Endodermal cell (in vitro differentiated cells): ENCODE measurements around the gene GABRR3. TPM values are rescaled to one million over a fixed set of nuclear protein-coding genes. Genes with fewer than 3 reads are reported as not detected.
A peak's percentile ranks its signal among the peaks of the same experiment; 100 is the strongest.

ENCODE experiments used
- DNase-seq: peaks from one replicate; pipeline ENCODE4 v3.0.0-alpha.2; 2017
- H3K27ac ChIP-seq: 2 replicates; pipeline ENCODE4 v1.5.1; 2013; ENCODE audit warnings: mild to moderate bottlenecking, low read depth, low read length, moderate library complexity
- H3K27me3 ChIP-seq: 2 replicates; pipeline ENCODE4 v1.6.1; 2013; ENCODE audit warnings: mild to moderate bottlenecking, low read length, moderate library complexity; ENCODE audit not compliant: insufficient read depth, control insufficient read depth, poor library complexity, severe bottlenecking
- H3K36me3 ChIP-seq: 2 replicates; pipeline ENCODE4 v1.7.0; 2013; ENCODE audit warnings: mild to moderate bottlenecking, low read length, moderate library complexity; ENCODE audit not compliant: control insufficient read depth, insufficient read depth
- H3K4me1 ChIP-seq: one replicate; pipeline ENCODE4 v1.7.0; 2013; ENCODE audit warnings: low read length; ENCODE audit not compliant: control insufficient read depth, insufficient read depth
- H3K4me3 ChIP-seq: 2 replicates; pipeline ENCODE4 v1.5.1; 2013; ENCODE audit warnings: mild to moderate bottlenecking, low read length, moderate library complexity
- H3K9ac ChIP-seq: 2 replicates; pipeline ENCODE4 v1.6.1; 2013; ENCODE audit warnings: mild to moderate bottlenecking, low read length, moderate library complexity; ENCODE audit not compliant: poor library complexity, severe bottlenecking; ENCODE audit errors: extremely low read depth
- H3K9me3 ChIP-seq: 2 replicates; pipeline ENCODE4 v1.6.1; 2013; ENCODE audit warnings: mild to moderate bottlenecking, low read length, moderate library complexity; ENCODE audit not compliant: control insufficient read depth
- H3K27ac Mint-ChIP-seq: 2 replicates; pipeline ENCODE4 v1.8.0; 2020; ENCODE audit warnings: mixed read lengths
- H3K27me3 Mint-ChIP-seq: 2 replicates; pipeline ENCODE4 v1.8.0; 2021; ENCODE audit warnings: mild to moderate bottlenecking, mixed read lengths; ENCODE audit not compliant: insufficient read depth
- H3K36me3 Mint-ChIP-seq: 2 replicates; pipeline ENCODE4 v1.8.0; 2020; ENCODE audit warnings: low read depth, mixed read lengths
- H3K4me1 Mint-ChIP-seq: 2 replicates; pipeline ENCODE4 v1.8.0; 2020; ENCODE audit warnings: mixed read lengths
- H3K4me3 Mint-ChIP-seq: 2 replicates; pipeline ENCODE4 v1.8.0; 2020; ENCODE audit warnings: mild to moderate bottlenecking, moderate library complexity, mixed read lengths
- H3K9me3 Mint-ChIP-seq: 2 replicates; pipeline ENCODE4 v1.8.0; 2020; ENCODE audit warnings: mild to moderate bottlenecking, mixed read lengths
- CTCF ChIP-seq: fragments of 200-600 bp; sonication (generic); conservative IDR thresholded peaks from 2 replicates; pipeline ENCODE4 v1.5.0; 2021; ENCODE audit warnings: antibody characterized with exemption, mild to moderate bottlenecking
- WGBS, 2 experiments: methylation state at CpG; one replicate each; pipeline versions ENCODE4 v1.1.5 to v1.1.7; 2013; ENCODE audit warnings: missing lambda C conversion rate in 2 of 2, mixed read lengths in 1 of 2; ENCODE audit not compliant: insufficient coverage in 1 of 2, insufficient read length in 1 of 2; 5-methylcytosine and 5-hydroxymethylcytosine counted together
- total RNA-seq, 2 donors: library from RNA; stranded (reverse); fragmentation: NEBNext Ultra II Directional in 1 of 2; extraction: Animal tissue kit (Norgen Biotek cat#: 25700) in 1 of 2; gene quantifications; 2 replicates in 1 of 2; 3 replicates in 1 of 2; pipeline ENCODE4 v1.2.1, GENCODE V29; 2021

The GABRR3 gene
- total RNA-seq, 2 donors from 2014 or later: not detected

DNA sequence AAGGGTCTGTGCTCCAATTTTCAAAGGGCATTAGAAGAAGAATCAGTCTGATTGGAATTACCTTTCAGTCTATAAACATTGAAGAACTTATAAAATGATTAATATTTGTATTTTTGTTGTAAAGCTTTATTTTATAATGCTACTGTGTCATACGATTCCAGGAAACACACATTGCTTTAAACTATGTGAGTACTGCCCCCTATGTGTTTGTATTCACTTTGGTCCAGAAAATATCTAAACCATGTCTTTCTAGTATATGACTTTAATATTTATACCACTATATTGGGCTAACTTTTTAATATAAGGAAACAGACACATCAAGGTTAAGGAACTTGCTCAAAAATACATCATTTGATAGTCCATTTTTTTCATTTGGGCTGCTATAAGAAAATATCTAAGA is 59.6 kb downstream of the GABRR3 start:
- peak; percentile 45 for TF ChIP-seq CTCF

GRCh38 chr3:97974996-97975395 is 60.1 kb downstream of the GABRR3 start:
- TF ChIP-seq CTCF: no peak
- no peak for DNase-seq
- peaks cover 9% of the 10 kb centered on the region for H3K27me3 Mint-ChIP-seq
- no peaks in the 10 kb centered on the region for H3K4me1 ChIP-seq
- H3K27ac Mint-ChIP-seq: no peak overlapping the region
- no peaks in the 10 kb centered on the region for H3K36me3 ChIP-seq
- H3K9me3 Mint-ChIP-seq: no peaks in the 10 kb centered on the region
- peaks cover 2% of the 10 kb centered on the region for H3K4me1 Mint-ChIP-seq
- H3K27ac ChIP-seq: no peak overlapping the region
- WGBS, 2 experiments: 90 to 93% methylated on average over 3 of the region's 3 CpGs
- no peak overlapping the region for H3K4me3 ChIP-seq
- H3K4me3 Mint-ChIP-seq: no peak overlapping the region
- no peaks in the 10 kb centered on the region for H3K36me3 Mint-ChIP-seq
- peaks cover 9% of the 10 kb centered on the region for H3K27me3 ChIP-seq
- no peak overlapping the region for H3K9ac ChIP-seq
- no peaks in the 10 kb centered on the region for H3K9me3 ChIP-seq

More for the DNA sequence above, 59.6 kb downstream of the GABRR3 start:
- Histone ChIP-seq H3K4me1 (no peaks in the 10 kb centered on the region), H3K27ac (no peak overlapping the region), H3K27me3 (peaks cover 9% of the 10 kb centered on the region), H3K4me3 (no peak overlapping the region), H3K9ac (no peak overlapping the region), H3K9me3 (no peaks in the 10 kb centered on the region), H3K36me3 (no peaks in the 10 kb centered on the region)
- no peak for DNase-seq
- Mint-ChIP-seq H3K27me3 (peaks cover 9% of the 10 kb centered on the region), H3K4me1 (peaks cover 2% of the 10 kb centered on the region), H3K9me3 (no peaks in the 10 kb centered on the region), H3K4me3 (no peak overlapping the region), H3K36me3 (no peaks in the 10 kb centered on the region), H3K27ac (no peak overlapping the region)
- WGBS, 2 experiments: 100% methylated on average over 1 of the region's 1 CpG

DNA sequence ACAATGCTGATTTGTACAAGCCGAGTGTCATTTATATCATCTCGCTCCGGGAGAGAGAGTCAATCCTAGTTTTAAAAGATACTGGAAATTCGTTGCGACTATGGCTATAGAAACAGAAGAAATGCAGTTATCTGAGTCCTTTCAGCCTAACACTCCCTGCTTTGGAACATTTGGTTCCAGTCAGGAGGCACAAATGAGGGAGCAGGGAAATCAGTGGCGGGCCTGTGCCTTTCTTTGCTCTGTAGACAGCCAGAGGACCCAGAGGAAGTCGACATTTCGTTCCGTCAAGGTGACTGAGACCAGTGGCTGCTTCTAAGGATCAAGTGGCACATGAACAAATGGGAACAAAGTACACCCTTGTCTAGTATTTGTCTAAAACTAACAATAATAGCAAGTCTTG is 62.1 kb downstream of the GABRR3 start:
- no peak for DNase-seq
- H3K9me3 Mint-ChIP-seq: no peaks in the 10 kb centered on the region
- no peak overlapping the region for H3K27ac Mint-ChIP-seq
- peaks cover 9% of the 10 kb centered on the region for H3K27me3 ChIP-seq
- peaks cover 2% of the 10 kb centered on the region for H3K4me1 Mint-ChIP-seq
- H3K4me1 ChIP-seq: no peaks in the 10 kb centered on the region
- H3K36me3 ChIP-seq: no peaks in the 10 kb centered on the region
- no peaks in the 10 kb centered on the region for H3K9me3 ChIP-seq
- H3K4me3 ChIP-seq: peak overlapping the region; percentile 75
- 94 to 96% methylated on average over 9 of the region's 9 CpGs for WGBS, 2 experiments
- H3K27ac ChIP-seq: no peak overlapping the region
- peaks cover 9% of the 10 kb centered on the region for H3K27me3 Mint-ChIP-seq
- TF ChIP-seq CTCF: no peak
- H3K9ac ChIP-seq: no peak overlapping the region
- H3K36me3 Mint-ChIP-seq: no peaks in the 10 kb centered on the region
- peak overlapping the region; percentile 72 for H3K4me3 Mint-ChIP-seq
